ENCODE results near the gene GUCY1A2.

Gene GUCY1A2

GRCh38 chr11:106789406-106789805 lies 228.9 kb downstream of the GUCY1A2 start:
- TF ChIP-seq EP300 (IDR thresholded peaks at IDR 0.05; ENCODE audit: borderline replicate concordance) (no peak), TAF1 (IDR thresholded peaks at IDR 0.05; ENCODE audit: low read depth) (no peak), REST (IDR thresholded peaks at IDR 0.05; ENCODE audit: low read depth) (no peak), ZBTB7A (IDR thresholded peaks at IDR 0.05; ENCODE audit: low read depth) (no peak), CREB1 (IDR thresholded peaks at IDR 0.05; ENCODE audit: low read depth) (no peak), NFIC (IDR thresholded peaks at IDR 0.05) (no peak), RAD21 (IDR thresholded peaks at IDR 0.05; ENCODE audit: low read depth) (no peak), EGR1 (IDR thresholded peaks at IDR 0.05) (no peak), MAX (IDR thresholded peaks at IDR 0.05) (no peak), TEAD4 (IDR thresholded peaks at IDR 0.05) (no peak), USF1 (IDR thresholded peaks at IDR 0.05) (no peak), FOXM1 (IDR thresholded peaks at IDR 0.05; ENCODE audit: borderline replicate concordance, low read depth) (no peak), CEBPB (IDR thresholded peaks at IDR 0.05) (no peak), YY1 (IDR thresholded peaks at IDR 0.05; ENCODE audit: low read depth) (no peak), TCF12 (IDR thresholded peaks at IDR 0.05; ENCODE audit: low read depth) (no peak)

- no peak for TF ChIP-seq EP300 (IDR thresholded peaks at IDR 0.05; ENCODE audit: borderline replicate concordance)
- no peak for TF ChIP-seq RAD21 (IDR thresholded peaks at IDR 0.05; ENCODE audit: low read depth)
- TF ChIP-seq TEAD4 (IDR thresholded peaks at IDR 0.05), result no peak
- TF ChIP-seq TAF1 (IDR thresholded peaks at IDR 0.05; ENCODE audit: low read depth), result no peak
- TF ChIP-seq TCF12 (IDR thresholded peaks at IDR 0.05; ENCODE audit: low read depth), result no peak
- TF ChIP-seq YY1 (IDR thresholded peaks at IDR 0.05; ENCODE audit: low read depth), result no peak
- no peak for TF ChIP-seq USF1 (IDR thresholded peaks at IDR 0.05)
- no peak for TF ChIP-seq EGR1 (IDR thresholded peaks at IDR 0.05)
- no peak for TF ChIP-seq MAX (IDR thresholded peaks at IDR 0.05)
- no peak for TF ChIP-seq NFIC (IDR thresholded peaks at IDR 0.05)
Observed at GRCh38 chr11:106787454-106787853, 230.8 kb downstream of the GUCY1A2 start.

- TF ChIP-seq NFIC (IDR thresholded peaks at IDR 0.05), result no peak
- no peak for TF ChIP-seq USF1 (IDR thresholded peaks at IDR 0.05)
- TF ChIP-seq CEBPB (IDR thresholded peaks at IDR 0.05), result no peak
- no peak for TF ChIP-seq TCF12 (IDR thresholded peaks at IDR 0.05; ENCODE audit: low read depth)
- no peak for TF ChIP-seq TAF1 (IDR thresholded peaks at IDR 0.05; ENCODE audit: low read depth)
- no peak for TF ChIP-seq CREB1 (IDR thresholded peaks at IDR 0.05; ENCODE audit: low read depth)
- no peak for TF ChIP-seq EGR1 (IDR thresholded peaks at IDR 0.05)
- TF ChIP-seq YY1 (IDR thresholded peaks at IDR 0.05; ENCODE audit: low read depth), result no peak
- no peak for TF ChIP-seq TEAD4 (IDR thresholded peaks at IDR 0.05)
- TF ChIP-seq ZBTB7A (IDR thresholded peaks at IDR 0.05; ENCODE audit: low read depth), result no peak
- TF ChIP-seq EP300 (IDR thresholded peaks at IDR 0.05; ENCODE audit: borderline replicate concordance), result no peak
- no peak for TF ChIP-seq REST (IDR thresholded peaks at IDR 0.05; ENCODE audit: low read depth)
- no peak for TF ChIP-seq MAX (IDR thresholded peaks at IDR 0.05)
- TF ChIP-seq RAD21 (IDR thresholded peaks at IDR 0.05; ENCODE audit: low read depth), result no peak
Observed at GRCh38 chr11:106785913-106786650, 232.2 kb downstream of the GUCY1A2 start.

GRCh38 chr11:106770489-106771085 lies 247.7 kb downstream of the GUCY1A2 start:
- TF ChIP-seq EGR1 (IDR thresholded peaks at IDR 0.05) (no peak), YY1 (IDR thresholded peaks at IDR 0.05; ENCODE audit: low read depth) (no peak), REST (IDR thresholded peaks at IDR 0.05; ENCODE audit: low read depth) (no peak), RAD21 (IDR thresholded peaks at IDR 0.05; ENCODE audit: low read depth) (no peak), TAF1 (IDR thresholded peaks at IDR 0.05; ENCODE audit: low read depth) (no peak), FOXM1 (IDR thresholded peaks at IDR 0.05; ENCODE audit: borderline replicate concordance, low read depth) (no peak), ZBTB7A (IDR thresholded peaks at IDR 0.05; ENCODE audit: low read depth) (no peak), EP300 (IDR thresholded peaks at IDR 0.05; ENCODE audit: borderline replicate concordance) (no peak), TCF12 (IDR thresholded peaks at IDR 0.05; ENCODE audit: low read depth) (no peak), TEAD4 (IDR thresholded peaks at IDR 0.05) (no peak), MAX (IDR thresholded peaks at IDR 0.05) (no peak), CREB1 (IDR thresholded peaks at IDR 0.05; ENCODE audit: low read depth) (no peak), USF1 (IDR thresholded peaks at IDR 0.05) (no peak), NFIC (IDR thresholded peaks at IDR 0.05) (no peak), CEBPB (IDR thresholded peaks at IDR 0.05) (no peak)

Measured in Ishikawa (cell line).